Fibroblast of lung (primary cell): ENCODE measurements around the gene BBIP1. TPM values are rescaled to one million over a fixed set of nuclear protein-coding genes. Genes with fewer than 3 reads are reported as not detected.
A peak's percentile ranks its signal among the peaks of the same experiment; 100 is the strongest.

Experiments
- DNase-seq, 2 donors: peaks; one replicate each; pipeline versions ENCODE4 v3.0.0 to v3.0.0-alpha.2; 2010; ENCODE audit warnings: low read depth in 2 of 2
- H2AFZ ChIP-seq: 2 replicates; pipeline ENCODE4 v1.5.1; 2012; ENCODE audit warnings: low read length, control low read depth, inconsistent platforms
- H3K27ac ChIP-seq: 2 replicates; pipeline ENCODE4 v1.5.1; 2011; ENCODE audit warnings: low read length, control low read depth; ENCODE audit not compliant: insufficient read depth
- H3K27me3 ChIP-seq: 2 replicates; pipeline ENCODE4 v1.5.1; 2011; ENCODE audit warnings: mild to moderate bottlenecking, low read length; ENCODE audit not compliant: control insufficient read depth, insufficient read depth
- H3K36me3 ChIP-seq: 2 replicates; pipeline ENCODE4 v1.5.1; 2011; ENCODE audit warnings: low read length; ENCODE audit not compliant: control insufficient read depth, insufficient read depth
- H3K4me1 ChIP-seq: 2 replicates; pipeline ENCODE4 v1.5.1; 2011; ENCODE audit warnings: low read length; ENCODE audit not compliant: control insufficient read depth, insufficient read depth; ENCODE audit errors: extremely low read depth
- H3K4me2 ChIP-seq: 2 replicates; pipeline ENCODE4 v1.5.1; 2011; ENCODE audit warnings: low read length, control low read depth; ENCODE audit not compliant: insufficient read depth; ENCODE audit errors: extremely low read depth
- H3K4me3 ChIP-seq, 4 experiments: fragments of 200-600 bp in 1 of 4; sonication (generic) in 1 of 4; replicated peaks in 1 of 4; 2 replicates each; pipeline ENCODE4 v1.5.1; 2011 to 2016; ENCODE audit warnings: low read length in 4 of 4, low read depth in 3 of 4, mild to moderate bottlenecking in 3 of 4, control low read depth in 2 of 4, inconsistent platforms in 1 of 4, mixed read lengths in 1 of 4; ENCODE audit not compliant: insufficient read depth in 1 of 4; ENCODE audit errors: control extremely low read depth in 1 of 4
- H3K79me2 ChIP-seq: 2 replicates; pipeline ENCODE4 v1.5.1; 2012; ENCODE audit warnings: mild to moderate bottlenecking, low read length, inconsistent platforms; ENCODE audit not compliant: control insufficient read depth, insufficient read depth
- H3K9ac ChIP-seq: 2 replicates; pipeline ENCODE4 v1.5.1; 2011; ENCODE audit warnings: mild to moderate bottlenecking, low read length, control low read depth; ENCODE audit not compliant: insufficient read depth
- H3K9me3 ChIP-seq: 2 replicates; pipeline ENCODE4 v1.5.1; 2012; ENCODE audit warnings: low read depth, low read length; ENCODE audit not compliant: control insufficient read depth, insufficient read depth
- H4K20me1 ChIP-seq: 2 replicates; pipeline ENCODE4 v1.5.1; 2011; ENCODE audit warnings: low read length; ENCODE audit not compliant: control insufficient read depth, insufficient read depth; ENCODE audit errors: extremely low read depth
- CTCF ChIP-seq, 2 donors: IDR thresholded peaks in 1 of 2; conservative IDR thresholded peaks in 1 of 2; 1 replicate in 1 of 2; 2 replicates in 1 of 2; pipeline ENCODE4 v1.5.1; 2011 to 2012; ENCODE audit warnings: low read length in 2 of 2, control low read depth in 1 of 2, inconsistent platforms in 1 of 2, low read depth in 1 of 2, mild to moderate bottlenecking in 1 of 2
- EZH2 ChIP-seq: IDR thresholded peaks from 2 replicates; pipeline ENCODE4 v1.5.1; 2012; ENCODE audit warnings: low read length, control low read depth, mild to moderate bottlenecking; ENCODE audit errors: missing control alignments
- polyA plus RNA-seq, 2 donors: library from polyadenylated mRNA; depleted of rRNA in 1 of 2; stranded (reverse) in 1 of 2; unstranded in 1 of 2; fragments of >200 nt; gene quantifications; 2 replicates each; pipeline ENCODE4 v1.2.1, GENCODE V29; 2011 to 2012; ENCODE audit warnings: missing spikeins in 1 of 2
- total RNA-seq: library from RNA; depleted of rRNA; stranded (reverse); fragments of >200 nt; gene quantifications from 2 replicates; pipeline ENCODE4 v1.2.1, GENCODE V29; 2014

The BBIP1 gene
- total and polyA plus RNA-seq, 2 donors (not counting 1 experiment from before 2014, with no cell fraction given) = 30.1 to 31.7 TPM

GRCh38 chr10:110900983-110901382, 18.0 kb downstream of the BBIP1 start:
- no peak overlapping the region for H3K4me3 ChIP-seq
- H3K4me2 ChIP-seq = no peak overlapping the region
- no peak overlapping the region for H3K9ac ChIP-seq
- TF ChIP-seq EZH2 = no peak
- TF ChIP-seq CTCF (conservative IDR thresholded peaks at IDR 0.05 in 1 of 2, IDR thresholded peaks at IDR 0.05 in 1 of 2; ENCODE audit: low read depth in 1 of 2, low read length in 2 of 2) = no peak
- DNase-seq = no peak
- H2AFZ ChIP-seq = no peak overlapping the region
- H3K36me3 ChIP-seq = no peaks in the 10 kb centered on the region
- no peaks in the 10 kb centered on the region for H3K79me2 ChIP-seq
- peaks cover 2% of the 10 kb centered on the region for H3K4me1 ChIP-seq
- H4K20me1 ChIP-seq = no peaks in the 10 kb centered on the region
- H3K27me3 ChIP-seq = no peaks in the 10 kb centered on the region
- H3K27ac ChIP-seq = no peak overlapping the region
- no peaks in the 10 kb centered on the region for H3K9me3 ChIP-seq

- no peak for TF ChIP-seq EZH2
- no peak for TF ChIP-seq CTCF (conservative IDR thresholded peaks at IDR 0.05 in 1 of 2, IDR thresholded peaks at IDR 0.05 in 1 of 2; ENCODE audit: low read depth in 1 of 2, low read length in 2 of 2)
Observed at GRCh38 chr10:110898391-110898790, 20.6 kb downstream of the BBIP1 start.

GRCh38 chr10:110897184-110897583, 21.8 kb downstream of the BBIP1 start:
- peak in 1 of 2 donors; percentile 32 for DNase-seq
- Histone ChIP-seq H2AFZ (no peak overlapping the region), H3K4me2 (no peak overlapping the region), H3K9me3 (no peaks in the 10 kb centered on the region), H3K4me1 (peaks cover 2% of the 10 kb centered on the region), H3K4me3 (no peak overlapping the region), H3K27me3 (no peaks in the 10 kb centered on the region), H4K20me1 (no peaks in the 10 kb centered on the region), H3K36me3 (no peaks in the 10 kb centered on the region), H3K27ac (no peak overlapping the region), H3K79me2 (no peaks in the 10 kb centered on the region), H3K9ac (no peak overlapping the region)
- TF ChIP-seq EZH2 (no peak), CTCF (conservative IDR thresholded peaks at IDR 0.05 in 1 of 2, IDR thresholded peaks at IDR 0.05 in 1 of 2; ENCODE audit: low read depth in 1 of 2, low read length in 2 of 2) (no peak)

More at GRCh38 chr10:110898391-110898790, 20.6 kb downstream of the BBIP1 start:
- Histone ChIP-seq H3K4me1 (peaks cover 2% of the 10 kb centered on the region), H3K27ac (no peak overlapping the region), H3K27me3 (no peaks in the 10 kb centered on the region), H3K36me3 (no peaks in the 10 kb centered on the region), H3K79me2 (no peaks in the 10 kb centered on the region), H4K20me1 (no peaks in the 10 kb centered on the region), H3K9me3 (no peaks in the 10 kb centered on the region), H3K4me3 (no peak overlapping the region), H3K4me2 (no peak overlapping the region), H2AFZ (no peak overlapping the region), H3K9ac (no peak overlapping the region)
- peak in 1 of 2 donors; percentile 23 for DNase-seq
